Adrenal gland (tissue), 12 donors: ENCODE results near the gene IL4R. TPM values are rescaled to one million over a fixed set of nuclear protein-coding genes. Genes with fewer than 3 reads are reported as not detected.

Source experiments
- DNase-seq, 7 donors: peaks; one replicate each; pipeline ENCODE4 v3.0.0-alpha.2; 2019 to 2020
- H3K27ac ChIP-seq, 5 donors: fragments of 200-600 bp; sonication (generic) in 4 of 5; 1 replicate in 3 of 5; 2 replicates in 2 of 5; pipeline versions ENCODE4 v1.5.1 to v1.8.0; 2016 to 2020; ENCODE audit warnings: mild to moderate bottlenecking in 1 of 5
- H3K27me3 ChIP-seq: fragments of 200-600 bp; 2 replicates; pipeline ENCODE4 v1.8.0; 2021
- H3K36me3 ChIP-seq, 2 donors: fragments of 200-600 bp; replicated peaks in 1 of 2; 1 replicate in 1 of 2; 2 replicates in 1 of 2; pipeline versions ENCODE4 v1.5.1 to v1.8.0; 2018 to 2022
- H3K4me1 ChIP-seq, 2 donors: fragments of 200-600 bp; replicated peaks in 1 of 2; 1 replicate in 1 of 2; 2 replicates in 1 of 2; pipeline versions ENCODE4 v1.5.1 to v1.8.0; 2018 to 2021
- H3K4me3 ChIP-seq, 4 donors: fragments of 200-600 bp; sonication (generic) in 3 of 4; one replicate each; pipeline ENCODE4 v1.5.1; 2016 to 2018
- H3K9me3 ChIP-seq, 3 donors: fragments of 200-600 bp; sonication (generic) in 1 of 3; replicated peaks in 1 of 3; 1 replicate in 2 of 3; 2 replicates in 1 of 3; pipeline versions ENCODE4 v1.5.1 to v1.8.0; 2016 to 2021
- POLR2A ChIP-seq, 2 donors: fragments of 450-650 bp; IDR thresholded peaks; one replicate each; pipeline ENCODE4 v1.6.1; 2017; ENCODE audit warnings: antibody characterized with exemption in 2 of 2, mild to moderate bottlenecking in 2 of 2, moderate library complexity in 1 of 2
- WGBS, 4 donors: extraction: QIAGEN DNeasy Blood & Tissue Kit in 2 of 4; methylation state at CpG; one replicate each; pipeline versions ENCODE4 v1.1.5 to v1.1.7; 2013 to 2017; 5-methylcytosine and 5-hydroxymethylcytosine counted together
- intact Hi-C, 2 donors: fragments of 100-400 bp; cut with DNase I; formaldehyde crosslinking; loops; one replicate each; pipeline versions ENCODE4 v1.14.1 to v1.15.0; 2022 to 2023
- polyA plus RNA-seq, 3 donors: library from polyadenylated mRNA; stranded (reverse); fragments of 200-250 nt in 2 of 3; fragments of 350-450 nt in 1 of 3; fragmentation: Illumina TruSeq in 1 of 3; extraction: RNeasy Lipid Tissue Mini Kit (QIAGEN cat#74804) in 1 of 3; gene quantifications; one replicate each; pipeline ENCODE4 v1.2.3, GENCODE V29; 2013 to 2014
- total RNA-seq, 9 donors: library from RNA; depleted of rRNA in 4 of 9; stranded (reverse); fragments of >200 nt in 4 of 9; fragments of 120-200 nt in 1 of 9; fragmentation: NEBNext Ultra II Directional in 1 of 9; extraction: Animal tissue kit (Norgen Biotek cat#: 25700) in 1 of 9; gene quantifications; one replicate each; pipeline versions ENCODE4 v1.1.0 to v1.2.4, GENCODE V29; 2013 to 2023
- TF ChIP-seq, protein P1 (sequence below), 6 experiments: fragments of 450-650 bp in 4 of 6; fragments of 200-600 bp in 2 of 6; sonication (generic) in 1 of 6; IDR thresholded peaks; 1 replicate in 5 of 6; 2 replicates in 1 of 6; pipeline versions ENCODE4 v1.5.1 to v1.8.0; 2016 to 2021; ENCODE audit warnings: antibody characterized with exemption in 6 of 6, mild to moderate bottlenecking in 2 of 6, moderate library complexity in 1 of 6
- donor health status: healthy with polysubstance abuse.
- donor health status: Bipolar disorder and iron deficiency.
- donor health status: DM: yes; HTN: yes; CAD: no.
- donor health status: DM: no; HTN: no; CAD: no.
- donor health status: DM: no; HTN: no; CAD: no.
- donor health status: DM: yes; HTN: yes; CAD: no.

Gene IL4R
- total and polyA plus RNA-seq, 12 donors: 3.1 to 142 (median 50.0) TPM

DNA sequence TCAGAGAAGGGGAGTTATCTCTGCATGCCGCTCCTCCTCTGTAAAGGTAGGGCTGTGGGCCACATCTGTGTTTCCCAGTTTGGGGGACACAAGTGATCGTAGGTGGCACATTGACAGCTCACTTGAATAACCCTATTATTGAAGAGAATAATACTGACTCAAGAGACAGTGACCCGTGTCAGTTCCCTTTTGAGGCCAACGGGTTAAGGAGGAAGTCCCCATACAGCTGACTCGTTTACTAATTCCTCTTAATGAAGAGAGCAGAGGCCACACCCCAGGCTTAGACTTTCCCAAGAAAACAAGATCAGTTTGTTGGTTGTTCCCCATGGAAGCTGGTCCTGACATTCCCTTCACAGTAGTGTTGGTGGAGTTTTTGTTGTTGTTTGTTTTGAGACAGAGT, 33.0 kb downstream of the IL4R start:
- Histone ChIP-seq H3K36me3 (peaks cover 0 to 100% of the 10 kb centered on the region in 2 donors), H3K4me3 (no peak overlapping the region), H3K27ac (no peak overlapping the region), H3K4me1 (no peaks in the 10 kb centered on the region), H3K27me3 (no peaks in the 10 kb centered on the region), H3K9me3 (no peaks in the 10 kb centered on the region)
- 67 to 70% (median 69%) methylated on average over 5 of the region's 5 CpGs for WGBS, 4 donors
- no peak for DNase-seq
- intact Hi-C loops: no loop called here
- TF ChIP-seq, protein P1, sequence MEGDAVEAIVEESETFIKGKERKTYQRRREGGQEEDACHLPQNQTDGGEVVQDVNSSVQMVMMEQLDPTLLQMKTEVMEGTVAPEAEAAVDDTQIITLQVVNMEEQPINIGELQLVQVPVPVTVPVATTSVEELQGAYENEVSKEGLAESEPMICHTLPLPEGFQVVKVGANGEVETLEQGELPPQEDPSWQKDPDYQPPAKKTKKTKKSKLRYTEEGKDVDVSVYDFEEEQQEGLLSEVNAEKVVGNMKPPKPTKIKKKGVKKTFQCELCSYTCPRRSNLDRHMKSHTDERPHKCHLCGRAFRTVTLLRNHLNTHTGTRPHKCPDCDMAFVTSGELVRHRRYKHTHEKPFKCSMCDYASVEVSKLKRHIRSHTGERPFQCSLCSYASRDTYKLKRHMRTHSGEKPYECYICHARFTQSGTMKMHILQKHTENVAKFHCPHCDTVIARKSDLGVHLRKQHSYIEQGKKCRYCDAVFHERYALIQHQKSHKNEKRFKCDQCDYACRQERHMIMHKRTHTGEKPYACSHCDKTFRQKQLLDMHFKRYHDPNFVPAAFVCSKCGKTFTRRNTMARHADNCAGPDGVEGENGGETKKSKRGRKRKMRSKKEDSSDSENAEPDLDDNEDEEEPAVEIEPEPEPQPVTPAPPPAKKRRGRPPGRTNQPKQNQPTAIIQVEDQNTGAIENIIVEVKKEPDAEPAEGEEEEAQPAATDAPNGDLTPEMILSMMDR (IDR thresholded peaks at IDR 0.05): no peak
- no peak for TF ChIP-seq POLR2A (IDR thresholded peaks at IDR 0.05)

DNA sequence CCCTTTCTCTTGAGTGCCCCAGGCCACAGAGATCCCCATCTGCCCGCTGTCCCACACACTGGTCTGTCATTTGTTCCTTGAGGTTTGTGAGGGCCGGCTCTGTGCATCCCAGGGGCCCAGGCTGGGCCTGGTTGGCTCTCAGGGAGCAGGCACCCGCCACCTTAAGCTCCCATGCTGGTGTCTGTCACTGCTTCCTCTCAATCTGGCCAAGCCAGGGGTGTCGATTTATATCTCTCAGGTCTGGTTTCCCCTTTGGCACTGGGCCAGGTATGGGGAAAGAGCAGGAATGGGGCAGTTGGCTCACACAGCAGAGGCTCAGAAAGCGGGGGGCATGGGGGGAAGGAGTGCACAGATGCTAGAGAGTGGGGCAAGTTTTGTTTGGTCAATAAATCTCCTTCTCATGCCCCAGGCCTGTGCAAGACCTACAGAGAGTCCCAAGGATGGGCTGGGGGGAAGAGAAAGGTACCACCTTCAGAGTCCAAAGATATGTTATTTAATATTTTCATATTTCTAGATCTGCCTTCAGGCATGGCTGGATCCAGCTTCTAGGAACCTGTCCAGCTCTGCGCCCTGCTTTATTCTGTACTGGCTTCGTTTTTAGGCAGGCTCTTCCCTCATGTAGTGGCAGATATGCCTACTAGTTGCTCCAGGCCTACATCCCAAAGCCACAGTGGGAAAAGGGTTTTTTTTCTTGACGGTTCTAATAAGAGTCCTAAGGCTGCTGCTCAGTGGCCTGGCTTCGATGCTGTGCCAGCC, 34.3 kb downstream of the IL4R start:
- WGBS, 4 donors: 74 to 79% (median 77%) methylated on average over 9 of the region's 9 CpGs
- DNase-seq: peak in 1 of 7 donors; percentile 48
- H3K27ac ChIP-seq: no peak overlapping the region
- no peaks in the 10 kb centered on the region for H3K27me3 ChIP-seq
- no peaks in the 10 kb centered on the region for H3K4me1 ChIP-seq
- intact Hi-C loops: no loop called here
- no peak overlapping the region for H3K4me3 ChIP-seq
- TF ChIP-seq POLR2A (IDR thresholded peaks at IDR 0.05): no peak
- TF ChIP-seq, protein P1 (IDR thresholded peaks at IDR 0.05): no peak
- H3K36me3 ChIP-seq: peaks cover 0 to 100% of the 10 kb centered on the region in 2 donors
- H3K9me3 ChIP-seq: no peaks in the 10 kb centered on the region

GRCh38 chr16:27349276-27349675, 35.5 kb downstream of the IL4R start:
- no peak overlapping the region for H3K4me3 ChIP-seq
- intact Hi-C loops: no loop called here
- TF ChIP-seq, protein P1 (IDR thresholded peaks at IDR 0.05): no peak
- TF ChIP-seq POLR2A (IDR thresholded peaks at IDR 0.05): no peak
- H3K27me3 ChIP-seq: no peaks in the 10 kb centered on the region
- DNase-seq: no peak
- peaks cover 0 to 100% of the 10 kb centered on the region in 2 donors for H3K36me3 ChIP-seq
- H3K27ac ChIP-seq: no peak overlapping the region
- H3K4me1 ChIP-seq: no peaks in the 10 kb centered on the region
- WGBS, 4 donors: 92 to 98% (median 95%) methylated on average over 3 of the region's 3 CpGs
- H3K9me3 ChIP-seq: no peaks in the 10 kb centered on the region

- 79 to 92% (median 85%) methylated on average over 3 of the region's 3 CpGs for WGBS, 4 donors
- H3K9me3 ChIP-seq: no peaks in the 10 kb centered on the region
- no peak for DNase-seq
- H3K4me3 ChIP-seq: no peak overlapping the region
- H3K4me1 ChIP-seq: no peaks in the 10 kb centered on the region
- no peak for TF ChIP-seq POLR2A (IDR thresholded peaks at IDR 0.05)
- TF ChIP-seq, protein P1 (IDR thresholded peaks at IDR 0.05): no peak
- H3K27me3 ChIP-seq: no peaks in the 10 kb centered on the region
- peaks cover 0 to 100% of the 10 kb centered on the region in 2 donors for H3K36me3 ChIP-seq
- H3K27ac ChIP-seq: no peak overlapping the region
- intact Hi-C loops: no loop called here
Observed at GRCh38 chr16:27350006-27350405, 36.2 kb downstream of the IL4R start.
